ENCODE measurements around the gene RNF186. TPM values are rescaled to one million over a fixed set of nuclear protein-coding genes. Genes with fewer than 3 reads are reported as not detected.

Gene RNF186
- not detected in 2 replicates for total RNA-seq

GRCh38 chr1:19814681-19815503, at the start of gene RNF186:
Gene RNF186, minus strand, starts transcription at chr1:19815283. Its CDS starts 182 bp downstream, at chr1:19815101.

GRCh38 chr1:19799230-19800075, 15.6 kb downstream of the RNF186 start, which contains the start of gene TMCO4:
Gene TMCO4, minus strand, starts transcription at chr1:19799916. Its CDS starts 19,158 bp downstream, at chr1:19780758.

Other genes starting within 250 kb of the RNF186 start
- gene NBL1, start 171.0 kb downstream of the RNF186 start, total RNA-seq: 64.3 and 69.5 TPM in 2 replicates
- gene HTR6, start 150.4 kb downstream of the RNF186 start, total RNA-seq: not detected in 2 replicates
- gene TMCO4, start 15.4 kb downstream of the RNF186 start, total RNA-seq: 5.2 and 10.9 TPM in 2 replicates
- gene OTUD3, start 67.1 kb upstream of the RNF186 start, total RNA-seq: 1.8 and 2.1 TPM in 2 replicates
- not detected in 2 replicates for gene PLA2G2E, start 108.3 kb upstream of the RNF186 start, total RNA-seq
- not detected in 2 replicates for gene PLA2G2A, start 164.3 kb upstream of the RNF186 start, total RNA-seq